GM12878 (cell line): Measurements from ENCODE around the gene LMBR1. TPM values are rescaled to one million over a fixed set of nuclear protein-coding genes. Genes with fewer than 3 reads are reported as not detected.

ENCODE experiments used
- ATAC-seq: fragments of 200-7000 bp; cut with Tn5 transposase; 3 replicates; pipeline ENCODE4 v1.9.1; 2020; ENCODE audit warnings: mild to moderate bottlenecking, moderate library complexity
- BruUV-seq: library from RNA; stranded (reverse); fragments of 400-500 nt; replicated peaks from 2 replicates; lab custom pipeline; 2021; lab: Mats Ljungman, UMichigan
- CTCF ChIA-PET: fragments of 300-600 bp; sonication (Branson Sonifier 250); formaldehyde crosslinking; extraction: SDS; loops from one replicate; lab custom pipeline; 2021; ENCODE audit warnings: inconsistent platforms; lab: Yijun Ruan, JAX
- POLR2A ChIA-PET: fragments of 350-600 bp; formaldehyde crosslinking; extraction: SDS; loops from one replicate; lab custom pipeline; 2021; ENCODE audit warnings: inconsistent platforms; lab: Charles Lee
- RAD21 ChIA-PET: fragments of 300-600 bp; sonication (Branson Sonifier 250); formaldehyde crosslinking; loops from one replicate; lab custom pipeline; 2023; ENCODE audit warnings: antibody characterized with exemption; ENCODE audit not compliant: unreplicated experiment; lab: Charles Lee
- SMC1A ChIA-PET: fragments of 300-600 bp; sonication (Branson Sonifier 250); formaldehyde crosslinking; loops from one replicate; lab custom pipeline; 2023; ENCODE audit not compliant: unreplicated experiment, uncharacterized antibody; lab: Charles Lee
- DNase-seq: peaks from one replicate; pipeline ENCODE4 v3.0.0-alpha.2; 2011; ENCODE audit warnings: low read depth, low spot score
- FAIRE-seq: peaks from 3 replicates; lab custom pipeline; 2011; peaks lifted over from hg19 to GRCh38; lab: Jason Lieb, UNC
- H2AFZ ChIP-seq: 2 replicates; pipeline ENCODE4 v1.6.0; 2011; ENCODE audit warnings: low read depth, low read length, control low read depth; ENCODE audit not compliant: control insufficient read depth
- H3K27ac ChIP-seq: 2 replicates; pipeline ENCODE4 v1.5.1; 2011; ENCODE audit warnings: control low read depth; ENCODE audit not compliant: control insufficient read depth, insufficient read depth
- H3K27me3 ChIP-seq, 2 experiments: replicated peaks in 1 of 2; 2 replicates each; pipeline versions ENCODE4 v1.6.0 to v1.6.1; 2011; ENCODE audit warnings: low read length in 1 of 2; ENCODE audit not compliant: control insufficient read depth in 2 of 2, insufficient read depth in 2 of 2
- H3K36me3 ChIP-seq, 2 experiments: 2 replicates each; pipeline ENCODE4 v1.5.1; 2011; ENCODE audit warnings: low read length in 1 of 2; ENCODE audit not compliant: control insufficient read depth in 2 of 2, insufficient read depth in 2 of 2
- H3K4me1 ChIP-seq: 2 replicates; pipeline ENCODE4 v1.6.1; 2011; ENCODE audit warnings: mild to moderate bottlenecking, low read length, moderate library complexity, mixed read lengths; ENCODE audit not compliant: control insufficient read depth, insufficient read depth
- H3K4me2 ChIP-seq: 2 replicates; pipeline ENCODE4 v1.6.0; 2011; ENCODE audit warnings: control low read depth; ENCODE audit not compliant: control insufficient read depth, insufficient read depth
- H3K4me3 ChIP-seq: fragments of 200-600 bp; sonication (generic); 2 replicates; pipeline ENCODE4 v1.5.1; 2016
- H3K79me2 ChIP-seq: 2 replicates; pipeline ENCODE4 v1.6.0; 2011; ENCODE audit warnings: low read length; ENCODE audit not compliant: control insufficient read depth, insufficient read depth
- H3K9ac ChIP-seq: 2 replicates; pipeline ENCODE4 v1.8.0; 2011; ENCODE audit warnings: low read length, control low read depth, mixed read lengths; ENCODE audit not compliant: control insufficient read depth, insufficient read depth
- H3K9me3 ChIP-seq: replicated peaks from 3 replicates; pipeline ENCODE4 v1.5.1; 2011; ENCODE audit warnings: mild to moderate bottlenecking, low read length; ENCODE audit not compliant: control insufficient read depth, insufficient read depth
- H4K20me1 ChIP-seq: 2 replicates; pipeline ENCODE4 v1.6.0; 2011; ENCODE audit not compliant: control insufficient read depth, insufficient read depth
- ATF3 ChIP-seq: IDR thresholded peaks from 2 replicates; pipeline ENCODE4 v1.6.1; 2011; ENCODE audit warnings: low read depth, mild to moderate bottlenecking, low read length, moderate library complexity, borderline replicate concordance; ENCODE audit errors: extremely low read depth
- BACH1 ChIP-seq: fragments of 450-650 bp; IDR thresholded peaks from 2 replicates; pipeline ENCODE4 v1.6.1; 2017; ENCODE audit warnings: mild to moderate bottlenecking, borderline replicate concordance
- CREM ChIP-seq: IDR thresholded peaks from 2 replicates; pipeline ENCODE4 v1.6.1; 2014; ENCODE audit warnings: antibody characterized with exemption, low read depth
- EZH2 ChIP-seq: IDR thresholded peaks from 2 replicates; pipeline ENCODE4 v1.6.1; 2012; ENCODE audit warnings: low read depth, mild to moderate bottlenecking, control low read depth, inconsistent platforms, low read length, borderline replicate concordance; ENCODE audit not compliant: control insufficient read depth
- IKZF1 ChIP-seq: fragments of 450-650 bp; conservative IDR thresholded peaks from 2 replicates; pipeline ENCODE4 v1.6.1; 2017; ENCODE audit warnings: antibody characterized with exemption, mild to moderate bottlenecking
- KDM1A ChIP-seq: fragments of 200-600 bp; sonication (generic); IDR thresholded peaks from 2 replicates; pipeline ENCODE4 v1.6.1; 2016; ENCODE audit warnings: borderline replicate concordance
- MEF2B ChIP-seq: fragments of 450-650 bp; IDR thresholded peaks from 2 replicates; pipeline ENCODE4 v1.6.1; 2018; ENCODE audit warnings: mild to moderate bottlenecking, moderate library complexity; ENCODE audit not compliant: partially characterized antibody, poor library complexity, severe bottlenecking
- NFIC ChIP-seq: IDR thresholded peaks from 2 replicates; pipeline ENCODE4 v1.6.1; 2012; ENCODE audit warnings: low read depth, mild to moderate bottlenecking, inconsistent platforms, low read length, moderate library complexity
- NR2C1 ChIP-seq: fragments of 450-650 bp; IDR thresholded peaks from 2 replicates; pipeline ENCODE4 v1.6.1; 2017; ENCODE audit warnings: antibody characterized with exemption, mild to moderate bottlenecking, moderate library complexity
- POLR2AphosphoS5 ChIP-seq: IDR thresholded peaks from 2 replicates; pipeline ENCODE4 v1.6.1; 2011; ENCODE audit warnings: mild to moderate bottlenecking, low read length, inconsistent platforms
- RELA ChIP-seq: fragments of 450-650 bp; IDR thresholded peaks from 2 replicates; pipeline ENCODE4 v1.8.0; 2014; ENCODE audit warnings: borderline replicate concordance; ENCODE audit not compliant: partially characterized antibody
- RUNX3 ChIP-seq: IDR thresholded peaks from 2 replicates; pipeline ENCODE4 v1.6.1; 2012; ENCODE audit warnings: low read length, inconsistent platforms
- SIX5 ChIP-seq: IDR thresholded peaks from 2 replicates; pipeline ENCODE4 v1.6.1; 2011; ENCODE audit warnings: mild to moderate bottlenecking, low read depth, low read length, moderate library complexity; ENCODE audit not compliant: severe bottlenecking
- ZNF207 ChIP-seq: fragments of 450-650 bp; IDR thresholded peaks from 2 replicates; pipeline ENCODE4 v1.6.1; 2014; ENCODE audit warnings: antibody characterized with exemption, mild to moderate bottlenecking, borderline replicate concordance
- ZNF384 ChIP-seq: IDR thresholded peaks from 2 replicates; pipeline ENCODE4 v1.6.1; 2012; ENCODE audit warnings: low read depth, mild to moderate bottlenecking, low read length, improper control_type of control experiment, borderline replicate concordance
- ZSCAN29 ChIP-seq: fragments of 450-650 bp; IDR thresholded peaks from 2 replicates; pipeline ENCODE4 v1.6.1; 2017; ENCODE audit warnings: mild to moderate bottlenecking, moderate library complexity
- WGBS: methylation state at CpG from one replicate; pipeline ENCODE4 v1.1.6; 2016; ENCODE audit warnings: low lambda C conversion rate; ENCODE audit not compliant: insufficient replicate concordance, insufficient coverage; ENCODE audit errors: missing lambda C conversion rate; 5-methylcytosine and 5-hydroxymethylcytosine counted together
- in situ Hi-C: fragments of 300-500 bp; cut with MboI; formaldehyde crosslinking; loops from 9 replicates; pipeline ENCODE4 v1.14.3; 2018; ENCODE audit warnings: mixed read lengths
- intact Hi-C: fragments of 100-400 bp; cut with micrococcal nuclease; formaldehyde crosslinking; loops from one replicate; pipeline ENCODE4 v1.14.2; 2022; ENCODE audit not compliant: unreplicated experiment
- polyA plus RNA-seq, 11 experiments: library from polyadenylated mRNA; depleted of rRNA in 4 of 11; unstranded in 6 of 11; stranded (reverse) in 5 of 11; fragments of >200 nt; fragmentation: Nextera tagmentation in 4 of 11; fragmentation: Illumina TruSeq in 1 of 11; extraction: Ambion mirVana in 4 of 11; extraction: Trizol in 1 of 11; gene quantifications; 1 replicate in 1 of 11; 2 replicates in 10 of 11; pipeline versions ENCODE4 v1.2.1 to v1.2.3, GENCODE V29; 2011 to 2016; ENCODE audit warnings: inconsistent platforms in 2 of 11, missing spikeins in 2 of 11, low read depth in 1 of 11
- total RNA-seq, 4 experiments: library from RNA; depleted of rRNA in 3 of 4; stranded (reverse); fragments of >200 nt in 3 of 4; fragmentation: Illumina TruSeq in 1 of 4; extraction: Trizol in 1 of 4; gene quantifications; 2 replicates each; pipeline versions ENCODE4 v1.2.1 to v1.2.3, GENCODE V29; 2013 to 2021
- TF ChIP-seq, protein P1 (sequence below): fragments of 450-650 bp; IDR thresholded peaks from 2 replicates; pipeline ENCODE4 v1.6.1; 2017; ENCODE audit warnings: antibody characterized with exemption, mild to moderate bottlenecking, moderate library complexity
- TF ChIP-seq, protein P2 (sequence below): IDR thresholded peaks from 2 replicates; pipeline ENCODE4 v1.6.1; 2012; ENCODE audit warnings: low read depth, low read length, improper control_type of control experiment
- TF ChIP-seq, protein P3 (sequence below): fragments of 450-650 bp; IDR thresholded peaks from 2 replicates; pipeline ENCODE4 v1.6.1; 2016; ENCODE audit warnings: mild to moderate bottlenecking

The LMBR1 gene
- total and polyA plus RNA-seq, 10 of the 15 experiments (the other 5 are each of a cell fraction or from before 2014, with no cell fraction given): 4.0 to 63.5 (median 28.8) TPM

- H3K4me3 ChIP-seq: no peak overlapping the region
- RAD21 ChIA-PET: interaction anchor here (1.6 kb wide), 1 partner anchor 26 kb away, joined by 3 read pairs; the partner anchor contains the start of gene LMBR1
- no peaks in the 10 kb centered on the region for H3K36me3 ChIP-seq
- H3K27me3 ChIP-seq: no peaks in the 10 kb centered on the region; a peak in 1 of 4 replicates
- peak; percentile 67 for ATAC-seq
- H3K4me1 ChIP-seq: peaks cover 18% of the 10 kb centered on the region
- POLR2A ChIA-PET: interaction anchor here (1.5 kb wide), 1 partner anchor 88 kb away, joined by 3 read pairs; no protein-coding TSS in a partner anchor
- no peak for DNase-seq
- CTCF ChIA-PET: interaction anchor here (1.1 kb wide), 2 partner anchors 19 to 331 kb away, joined by 3 read pairs; no protein-coding TSS in a partner anchor
- no peak overlapping the region for H2AFZ ChIP-seq
- no peak overlapping the region for H3K9ac ChIP-seq
- FAIRE-seq: no peak
- in situ Hi-C loops: no loop called here
- SMC1A ChIA-PET: interaction anchor here (1.2 to 1.8 kb wide), 2 partner anchors 11 to 26 kb away, joined by 4 to 5 read pairs; partner anchors contain the start of gene LMBR1
- BruUV-seq: no TSS peak
- no peak overlapping the region for H3K27ac ChIP-seq
- 13% methylated on average over 19 of the region's 19 CpGs for WGBS
- intact Hi-C loops: loop anchor here (2.0 to 5.0 kb wide), 2 partner anchors 26 to 1622 kb away; partner anchors contain the start of genes INSIG1 and LMBR1
- no peaks in the 10 kb centered on the region; the same call in 2 of the 3 replicates for H3K9me3 ChIP-seq
- H4K20me1 ChIP-seq: no peaks in the 10 kb centered on the region
- no peaks in the 10 kb centered on the region for H3K79me2 ChIP-seq
- no peak overlapping the region; the same call in 1 of the 2 replicates for H3K4me2 ChIP-seq
- no peak for TF ChIP-seq NR2C1
- TF ChIP-seq ZNF207: no peak; the same call in 1 of the 2 replicates
- TF ChIP-seq SIX5: no peak
- no peak for TF ChIP-seq EZH2
- TF ChIP-seq POLR2AphosphoS5: no peak
- TF ChIP-seq, protein P1, sequence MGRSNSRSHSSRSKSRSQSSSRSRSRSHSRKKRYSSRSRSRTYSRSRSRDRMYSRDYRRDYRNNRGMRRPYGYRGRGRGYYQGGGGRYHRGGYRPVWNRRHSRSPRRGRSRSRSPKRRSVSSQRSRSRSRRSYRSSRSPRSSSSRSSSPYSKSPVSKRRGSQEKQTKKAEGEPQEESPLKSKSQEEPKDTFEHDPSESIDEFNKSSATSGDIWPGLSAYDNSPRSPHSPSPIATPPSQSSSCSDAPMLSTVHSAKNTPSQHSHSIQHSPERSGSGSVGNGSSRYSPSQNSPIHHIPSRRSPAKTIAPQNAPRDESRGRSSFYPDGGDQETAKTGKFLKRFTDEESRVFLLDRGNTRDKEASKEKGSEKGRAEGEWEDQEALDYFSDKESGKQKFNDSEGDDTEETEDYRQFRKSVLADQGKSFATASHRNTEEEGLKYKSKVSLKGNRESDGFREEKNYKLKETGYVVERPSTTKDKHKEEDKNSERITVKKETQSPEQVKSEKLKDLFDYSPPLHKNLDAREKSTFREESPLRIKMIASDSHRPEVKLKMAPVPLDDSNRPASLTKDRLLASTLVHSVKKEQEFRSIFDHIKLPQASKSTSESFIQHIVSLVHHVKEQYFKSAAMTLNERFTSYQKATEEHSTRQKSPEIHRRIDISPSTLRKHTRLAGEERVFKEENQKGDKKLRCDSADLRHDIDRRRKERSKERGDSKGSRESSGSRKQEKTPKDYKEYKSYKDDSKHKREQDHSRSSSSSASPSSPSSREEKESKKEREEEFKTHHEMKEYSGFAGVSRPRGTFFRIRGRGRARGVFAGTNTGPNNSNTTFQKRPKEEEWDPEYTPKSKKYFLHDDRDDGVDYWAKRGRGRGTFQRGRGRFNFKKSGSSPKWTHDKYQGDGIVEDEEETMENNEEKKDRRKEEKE: peak; percentile 3; the same call in 1 of the 2 replicates
- no peak for TF ChIP-seq NFIC
- no peak for TF ChIP-seq ATF3
- no peak for TF ChIP-seq RELA
- TF ChIP-seq ZSCAN29: no peak
- TF ChIP-seq, protein P2, sequence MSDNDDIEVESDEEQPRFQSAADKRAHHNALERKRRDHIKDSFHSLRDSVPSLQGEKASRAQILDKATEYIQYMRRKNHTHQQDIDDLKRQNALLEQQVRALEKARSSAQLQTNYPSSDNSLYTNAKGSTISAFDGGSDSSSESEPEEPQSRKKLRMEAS: no peak
- peak; percentile 84 for TF ChIP-seq IKZF1
- TF ChIP-seq BACH1: peak; percentile 56; the same call in 1 of the 2 replicates
- peak; percentile 81 for TF ChIP-seq MEF2B
- no peak for TF ChIP-seq KDM1A
- TF ChIP-seq, protein P3, sequence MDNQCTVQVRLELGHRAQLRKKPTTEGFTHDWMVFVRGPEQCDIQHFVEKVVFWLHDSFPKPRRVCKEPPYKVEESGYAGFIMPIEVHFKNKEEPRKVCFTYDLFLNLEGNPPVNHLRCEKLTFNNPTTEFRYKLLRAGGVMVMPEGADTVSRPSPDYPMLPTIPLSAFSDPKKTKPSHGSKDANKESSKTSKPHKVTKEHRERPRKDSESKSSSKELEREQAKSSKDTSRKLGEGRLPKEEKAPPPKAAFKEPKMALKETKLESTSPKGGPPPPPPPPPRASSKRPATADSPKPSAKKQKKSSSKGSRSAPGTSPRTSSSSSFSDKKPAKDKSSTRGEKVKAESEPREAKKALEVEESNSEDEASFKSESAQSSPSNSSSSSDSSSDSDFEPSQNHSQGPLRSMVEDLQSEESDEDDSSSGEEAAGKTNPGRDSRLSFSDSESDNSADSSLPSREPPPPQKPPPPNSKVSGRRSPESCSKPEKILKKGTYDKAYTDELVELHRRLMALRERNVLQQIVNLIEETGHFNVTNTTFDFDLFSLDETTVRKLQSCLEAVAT: peak; percentile 77
- TF ChIP-seq ZNF384: no peak
- no peak for TF ChIP-seq RUNX3
- no peak for TF ChIP-seq CREM
Observed at GRCh38 chr7:156919132-156919713, 26.2 kb upstream of the LMBR1 start.
